Endothelial cell of hepatic sinusoid (primary cell): ENCODE data around the gene LRRC17.
"Not testable (repeated sequence)": the region's sequence is repeated elsewhere in the genome, so short reads cannot be mapped to it uniquely, and the experiment has no call there.

Source experiments
- in situ Hi-C: cut with HindIII; loops from 2 replicates; pipeline ENCODE4 v1.10.0; 2017; ENCODE audit warnings: low sequenced_read_pairs

Gene LRRC17

GRCh38 chr7:102938679-102939078 lies 25.9 kb downstream of the LRRC17 start:
- in situ Hi-C loops, result no loop called here

- in situ Hi-C loops, result loop anchor here (5.0 kb wide), 1 partner anchor 40 kb away; no protein-coding TSS in a partner anchor
Observed at GRCh38 chr7:102942181-102942866, 29.5 kb downstream of the LRRC17 start.

GRCh38 chr7:102942868-102943267 lies 30.1 kb downstream of the LRRC17 start:
- in situ Hi-C loops, result loop anchor here (5.0 kb wide), 1 partner anchor 39 kb away; no protein-coding TSS in a partner anchor

- in situ Hi-C loops, result loop anchor here (5.0 kb wide), 1 partner anchor 39 kb away; no protein-coding TSS in a partner anchor
Observed at GRCh38 chr7:102943423-102944169, 30.8 kb downstream of the LRRC17 start.

GRCh38 chr7:102944241-102944640 lies 31.4 kb downstream of the LRRC17 start:
- in situ Hi-C loops, result loop anchor here (5.0 kb wide), 1 partner anchor 38 kb away; no protein-coding TSS in a partner anchor

GRCh38 chr7:102951839-102952238 lies 39.0 kb downstream of the LRRC17 start:
- in situ Hi-C loops, result no loop called here

GRCh38 chr7:102953406-102953805 lies 40.6 kb downstream of the LRRC17 start:
- in situ Hi-C loops, result no loop called here

GRCh38 chr7:102954359-102954758 lies 41.6 kb downstream of the LRRC17 start:
- in situ Hi-C loops, result not testable (repeated sequence)

- in situ Hi-C loops, result not testable (repeated sequence)
Observed at GRCh38 chr7:102958004-102958403, 45.2 kb downstream of the LRRC17 start.

- in situ Hi-C loops, result not testable (repeated sequence)
Observed at GRCh38 chr7:102961993-102962392, 49.2 kb downstream of the LRRC17 start.

GRCh38 chr7:102966465-102966864 lies 53.7 kb downstream of the LRRC17 start:
- in situ Hi-C loops, result no loop called here

- in situ Hi-C loops, result no loop called here
Observed at GRCh38 chr7:102967798-102968197, 55.0 kb downstream of the LRRC17 start.

GRCh38 chr7:102973096-102973802 lies 60.4 kb downstream of the LRRC17 start:
- in situ Hi-C loops, result no loop called here

GRCh38 chr7:102974366-102975236 lies 61.8 kb downstream of the LRRC17 start:
- in situ Hi-C loops, result no loop called here

- in situ Hi-C loops, result no loop called here
Observed at GRCh38 chr7:102975854-102976253, 63.1 kb downstream of the LRRC17 start.

GRCh38 chr7:102976493-102976892 lies 63.7 kb downstream of the LRRC17 start:
- in situ Hi-C loops, result no loop called here

GRCh38 chr7:102977586-102977985 lies 64.8 kb downstream of the LRRC17 start:
- in situ Hi-C loops, result not testable (repeated sequence)

GRCh38 chr7:102978284-102978683 lies 65.5 kb downstream of the LRRC17 start:
- in situ Hi-C loops, result no loop called here

GRCh38 chr7:102979670-102980069 lies 66.9 kb downstream of the LRRC17 start:
- in situ Hi-C loops, result loop anchor here (5.0 kb wide), 1 partner anchor 37 kb away; no protein-coding TSS in a partner anchor

GRCh38 chr7:102981451-102981850 lies 68.7 kb downstream of the LRRC17 start:
- in situ Hi-C loops, result loop anchor here (5.0 kb wide), 1 partner anchor 39 kb away; no protein-coding TSS in a partner anchor
